ENCODE results near the gene SPATA16.
A peak's percentile ranks its signal among the peaks of the same experiment; 100 is the strongest.
"Not testable (repeated sequence)": the region's sequence is repeated elsewhere in the genome, so short reads cannot be mapped to it uniquely, and the experiment has no call there.

The SPATA16 gene

DNA sequence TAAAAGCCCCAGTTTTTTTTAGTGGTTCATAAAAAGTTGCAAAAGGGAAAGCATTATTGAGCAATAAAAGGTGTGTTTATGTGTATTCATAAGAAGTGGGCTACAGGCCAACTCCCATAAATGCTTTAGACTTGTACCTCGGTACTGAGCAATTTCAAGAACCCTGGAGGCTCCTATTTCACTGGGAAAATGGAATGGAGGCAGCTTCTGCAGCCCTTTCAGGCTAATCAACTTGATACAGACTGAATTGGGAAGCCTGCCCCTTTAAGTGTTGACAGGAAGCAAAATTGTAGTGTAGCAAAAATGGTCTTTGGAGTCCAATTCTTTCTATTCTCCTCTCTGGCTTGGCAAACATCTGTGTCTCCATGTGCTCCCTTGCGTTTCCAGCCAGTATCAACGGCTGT is 271.7 kb downstream of the SPATA16 start:
- Histone ChIP-seq H3K4me1 (ENCODE audit: insufficient read depth, low read length) (peaks cover under 1% of the 10 kb centered on the region; the same call in 1 of the 2 replicates), H3K9ac (ENCODE audit: low read depth, low read length) (no peak overlapping the region), H3K27ac (ENCODE audit: low read length) (no peak overlapping the region), H3K36me3 (ENCODE audit: insufficient read depth, low read depth, low read length) (no peaks in the 10 kb centered on the region), H3K4me3 (ENCODE audit: low read length) (no peak overlapping the region), H3K27me3 (ENCODE audit: insufficient read depth, low read length) (no peaks in the 10 kb centered on the region), H3K9me3 (ENCODE audit: insufficient read depth, low read depth, low read length) (no peaks in the 10 kb centered on the region)

DNA sequence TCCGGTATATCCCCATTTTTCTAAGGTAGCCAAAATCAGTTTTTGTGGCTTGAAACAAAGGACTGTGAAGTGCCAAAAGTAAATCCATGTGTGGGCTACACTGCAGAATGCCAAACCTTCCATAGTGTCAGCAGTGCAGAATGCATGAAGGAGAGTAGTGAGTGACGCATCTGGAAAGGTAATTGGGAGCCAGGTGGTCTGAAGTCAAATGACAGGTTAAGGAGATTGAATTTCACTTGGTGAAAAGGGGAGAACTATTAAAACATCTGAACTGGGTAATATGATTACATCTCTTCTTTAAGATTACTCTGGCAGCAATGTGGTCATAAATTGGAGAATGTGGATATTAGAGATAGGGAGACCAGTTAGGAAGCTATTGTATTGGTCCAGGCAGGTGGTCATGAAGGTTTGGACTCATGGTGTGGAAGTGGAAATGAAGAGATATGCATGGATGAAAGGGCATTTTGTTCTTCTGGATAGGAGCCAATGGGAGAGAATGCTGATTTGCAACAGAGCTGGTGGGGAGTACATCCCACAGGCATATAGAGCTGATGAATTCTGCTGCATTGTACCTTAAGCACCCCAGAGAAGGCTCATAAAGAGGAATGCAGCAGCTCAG is 272.3 kb downstream of the SPATA16 start:
- no peaks in the 10 kb centered on the region for H3K27me3 ChIP-seq (ENCODE audit: insufficient read depth, low read length)
- H3K36me3 ChIP-seq (ENCODE audit: insufficient read depth, low read depth, low read length), result no peaks in the 10 kb centered on the region
- H3K4me3 ChIP-seq (ENCODE audit: low read length), result no peak overlapping the region
- H3K27ac ChIP-seq (ENCODE audit: low read length), result no peak overlapping the region
- H3K9ac ChIP-seq (ENCODE audit: low read depth, low read length), result no peak overlapping the region
- no peaks in the 10 kb centered on the region for H3K9me3 ChIP-seq (ENCODE audit: insufficient read depth, low read depth, low read length)
- no peaks in the 10 kb centered on the region for H3K4me1 ChIP-seq (ENCODE audit: insufficient read depth, low read length)

DNA sequence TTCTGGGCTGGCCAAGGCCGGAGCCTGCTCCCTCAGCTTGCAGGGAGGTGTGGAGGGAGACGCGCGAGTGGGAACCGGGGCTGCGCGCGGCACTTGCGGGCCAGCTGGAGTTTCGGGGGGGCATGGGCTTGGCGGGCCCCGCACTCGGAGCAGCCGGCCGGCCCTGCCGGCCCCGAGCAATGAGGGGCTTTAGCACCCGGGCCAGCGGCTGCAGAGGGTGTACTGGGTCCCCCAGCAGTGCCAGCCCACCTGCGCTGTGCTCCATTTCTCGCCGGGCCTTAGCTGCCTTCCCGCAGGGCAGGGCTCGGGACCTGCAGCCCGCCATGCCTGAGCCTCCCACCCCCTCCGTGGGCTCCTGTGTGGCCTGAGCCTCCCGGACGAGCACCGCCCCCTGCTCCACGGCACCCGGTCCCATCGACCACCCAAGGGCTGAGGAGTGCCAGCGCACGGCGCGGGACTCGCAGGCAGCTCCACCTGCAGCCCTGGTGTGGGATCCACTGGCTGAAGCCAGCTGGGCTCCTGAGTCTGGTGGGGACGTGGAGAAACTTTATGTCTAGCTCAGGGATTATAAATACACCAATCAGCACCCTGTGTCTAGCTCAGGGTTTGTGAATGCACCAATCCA is 274.2 kb downstream of the SPATA16 start:
- not testable (repeated sequence) for H3K4me1 ChIP-seq (ENCODE audit: insufficient read depth, low read length); H3K36me3 ChIP-seq (ENCODE audit: insufficient read depth, low read depth, low read length); H3K27ac ChIP-seq (ENCODE audit: low read length); H3K9ac ChIP-seq (ENCODE audit: low read depth, low read length); H3K27me3 ChIP-seq (ENCODE audit: insufficient read depth, low read length); H3K9me3 ChIP-seq (ENCODE audit: insufficient read depth, low read depth, low read length); H3K4me3 ChIP-seq (ENCODE audit: low read length)

DNA sequence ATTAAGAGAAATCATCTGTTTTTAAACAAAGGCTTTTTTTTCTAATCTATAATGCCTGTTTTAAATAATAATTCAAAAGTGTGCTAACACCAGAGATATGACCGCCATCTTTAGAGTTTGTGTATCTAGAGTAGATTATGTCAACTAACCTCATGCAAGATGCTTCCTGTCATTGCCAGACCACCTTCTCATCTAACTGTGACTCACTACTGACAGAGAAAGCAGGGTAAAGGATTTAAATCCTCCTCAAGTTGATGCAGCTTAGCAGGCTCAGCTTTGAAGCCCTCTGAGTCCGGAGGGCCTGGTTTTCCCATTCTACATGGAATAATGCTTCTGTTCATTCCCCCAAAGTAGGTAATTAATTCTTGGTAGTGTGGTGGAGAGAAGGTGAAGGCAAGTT is 282.0 kb downstream of the SPATA16 start:
- Histone ChIP-seq H3K27me3 (ENCODE audit: insufficient read depth, low read length) (peaks cover 17% of the 10 kb centered on the region), H3K9ac (ENCODE audit: low read depth, low read length) (no peak overlapping the region), H3K27ac (ENCODE audit: low read length) (no peak overlapping the region)

GRCh38 chr3:172856795-172857742 is 284.0 kb downstream of the SPATA16 start:
- Histone ChIP-seq H3K4me3 (ENCODE audit: low read length) (no peak overlapping the region), H3K4me1 (ENCODE audit: insufficient read depth, low read length) (peaks cover 32% of the 10 kb centered on the region; the same call in 1 of the 2 replicates), H3K36me3 (ENCODE audit: insufficient read depth, low read depth, low read length) (no peaks in the 10 kb centered on the region), H3K9me3 (ENCODE audit: insufficient read depth, low read depth, low read length) (no peaks in the 10 kb centered on the region), H3K27me3 (ENCODE audit: insufficient read depth, low read length) (peaks cover 17% of the 10 kb centered on the region), H3K27ac (ENCODE audit: low read length) (no peak overlapping the region), H3K9ac (ENCODE audit: low read depth, low read length) (no peak overlapping the region)

More for the DNA sequence above, 282.0 kb downstream of the SPATA16 start:
- H3K4me1 ChIP-seq (ENCODE audit: insufficient read depth, low read length), result peaks cover 18% of the 10 kb centered on the region; the same call in 1 of the 2 replicates
- no peaks in the 10 kb centered on the region; the same call in 1 of the 2 replicates for H3K9me3 ChIP-seq (ENCODE audit: insufficient read depth, low read depth, low read length)
- no peak overlapping the region for H3K4me3 ChIP-seq (ENCODE audit: low read length)
- H3K36me3 ChIP-seq (ENCODE audit: insufficient read depth, low read depth, low read length), result no peaks in the 10 kb centered on the region

GRCh38 chr3:172855037-172855436 is 286.0 kb downstream of the SPATA16 start:
- Histone ChIP-seq H3K27ac (ENCODE audit: low read length) (no peak overlapping the region), H3K36me3 (ENCODE audit: insufficient read depth, low read depth, low read length) (no peaks in the 10 kb centered on the region), H3K9ac (ENCODE audit: low read depth, low read length) (no peak overlapping the region), H3K4me3 (ENCODE audit: low read length) (peak overlapping the region; percentile 41; the same call in 1 of the 2 replicates), H3K9me3 (ENCODE audit: insufficient read depth, low read depth, low read length) (no peaks in the 10 kb centered on the region), H3K4me1 (ENCODE audit: insufficient read depth, low read length) (peaks cover 29% of the 10 kb centered on the region; the same call in 1 of the 2 replicates), H3K27me3 (ENCODE audit: insufficient read depth, low read length) (peaks cover 17% of the 10 kb centered on the region)

- peak overlapping the region; percentile 17; the same call in 1 of the 2 replicates for H3K9ac ChIP-seq (ENCODE audit: low read depth, low read length)
- H3K4me1 ChIP-seq (ENCODE audit: insufficient read depth, low read length), result peaks cover 29% of the 10 kb centered on the region; the same call in 1 of the 2 replicates
- peaks cover 17% of the 10 kb centered on the region for H3K27me3 ChIP-seq (ENCODE audit: insufficient read depth, low read length)
- H3K9me3 ChIP-seq (ENCODE audit: insufficient read depth, low read depth, low read length), result no peaks in the 10 kb centered on the region
- peak overlapping the region; percentile 41; the same call in 1 of the 2 replicates for H3K4me3 ChIP-seq (ENCODE audit: low read length)
- H3K27ac ChIP-seq (ENCODE audit: low read length), result peak overlapping the region; percentile 9
- H3K36me3 ChIP-seq (ENCODE audit: insufficient read depth, low read depth, low read length), result no peaks in the 10 kb centered on the region
Measured at GRCh38 chr3:172853921-172854666, 286.9 kb downstream of the SPATA16 start.

GRCh38 chr3:172853005-172853404 is 288.0 kb downstream of the SPATA16 start:
- Histone ChIP-seq H3K27ac (ENCODE audit: low read length) (no peak overlapping the region), H3K36me3 (ENCODE audit: insufficient read depth, low read depth, low read length) (no peaks in the 10 kb centered on the region), H3K9me3 (ENCODE audit: insufficient read depth, low read depth, low read length) (no peaks in the 10 kb centered on the region), H3K9ac (ENCODE audit: low read depth, low read length) (no peak overlapping the region), H3K4me3 (ENCODE audit: low read length) (0 out of 2 replicates have a peak overlapping the region, but pooled peaks have one; percentile 41), H3K4me1 (ENCODE audit: insufficient read depth, low read length) (peaks cover 29% of the 10 kb centered on the region; the same call in 1 of the 2 replicates), H3K27me3 (ENCODE audit: insufficient read depth, low read length) (peaks cover 17% of the 10 kb centered on the region)

- H3K27me3 ChIP-seq (ENCODE audit: insufficient read depth, low read length), result no peaks in the 10 kb centered on the region
- H3K4me3 ChIP-seq (ENCODE audit: low read length), result no peak overlapping the region
- H3K9me3 ChIP-seq (ENCODE audit: insufficient read depth, low read depth, low read length), result no peaks in the 10 kb centered on the region
- no peak overlapping the region for H3K27ac ChIP-seq (ENCODE audit: low read length)
- H3K36me3 ChIP-seq (ENCODE audit: insufficient read depth, low read depth, low read length), result no peaks in the 10 kb centered on the region
- H3K4me1 ChIP-seq (ENCODE audit: insufficient read depth, low read length), result peaks cover 12% of the 10 kb centered on the region
- H3K9ac ChIP-seq (ENCODE audit: low read depth, low read length), result no peak overlapping the region
Measured at GRCh38 chr3:172848910-172849309, 292.1 kb downstream of the SPATA16 start.

DNA sequence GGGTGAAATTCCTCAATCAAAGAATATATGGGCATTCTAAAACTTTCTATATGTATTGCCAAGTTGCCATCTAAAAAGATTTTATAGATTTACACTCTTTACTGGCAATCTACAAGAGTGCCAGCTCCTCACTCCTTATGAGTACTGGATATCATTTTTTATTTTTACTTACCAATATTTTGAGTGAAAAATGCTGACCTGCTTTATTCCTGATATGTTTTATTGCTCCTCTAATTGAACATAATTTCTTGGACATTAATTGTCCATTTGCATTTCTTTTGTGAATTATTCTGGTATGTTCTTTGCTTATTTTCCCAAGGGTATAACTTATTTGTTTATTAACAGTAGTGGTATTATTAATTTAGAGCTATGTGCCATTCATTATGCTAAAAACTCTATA is 293.7 kb downstream of the SPATA16 start:
- no peaks in the 10 kb centered on the region; the same call in 1 of the 2 replicates for H3K4me1 ChIP-seq (ENCODE audit: insufficient read depth, low read length)
- H3K27me3 ChIP-seq (ENCODE audit: insufficient read depth, low read length), result no peaks in the 10 kb centered on the region
- no peak overlapping the region for H3K27ac ChIP-seq (ENCODE audit: low read length)
- no peaks in the 10 kb centered on the region for H3K9me3 ChIP-seq (ENCODE audit: insufficient read depth, low read depth, low read length)
- H3K4me3 ChIP-seq (ENCODE audit: low read length), result no peak overlapping the region
- no peaks in the 10 kb centered on the region for H3K36me3 ChIP-seq (ENCODE audit: insufficient read depth, low read depth, low read length)
- no peak overlapping the region for H3K9ac ChIP-seq (ENCODE audit: low read depth, low read length)

DNA sequence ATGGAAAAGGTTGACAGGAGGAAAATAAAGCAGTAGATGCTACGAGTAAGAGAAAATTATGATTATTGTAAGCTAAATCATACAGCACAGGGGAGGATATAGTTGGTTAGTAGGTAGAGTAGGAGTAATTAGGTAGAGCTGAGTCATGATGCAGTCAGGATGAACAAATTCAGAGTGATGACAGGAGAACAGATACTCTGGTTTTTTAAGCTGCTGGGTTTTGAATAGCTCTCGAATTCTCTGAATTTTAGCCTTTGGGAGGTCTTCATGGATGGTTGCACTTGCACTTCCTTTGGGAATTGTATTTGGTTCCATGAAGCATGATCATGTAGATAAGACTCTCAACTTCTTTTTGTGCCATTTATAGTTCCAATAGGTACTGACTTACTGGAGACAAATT is 294.3 kb downstream of the SPATA16 start:
- no peaks in the 10 kb centered on the region for H3K36me3 ChIP-seq (ENCODE audit: insufficient read depth, low read depth, low read length)
- no peaks in the 10 kb centered on the region for H3K9me3 ChIP-seq (ENCODE audit: insufficient read depth, low read depth, low read length)
- no peaks in the 10 kb centered on the region for H3K27me3 ChIP-seq (ENCODE audit: insufficient read depth, low read length)
- no peak overlapping the region for H3K27ac ChIP-seq (ENCODE audit: low read length)
- H3K4me3 ChIP-seq (ENCODE audit: low read length), result no peak overlapping the region
- no peaks in the 10 kb centered on the region; the same call in 1 of the 2 replicates for H3K4me1 ChIP-seq (ENCODE audit: insufficient read depth, low read length)
- no peak overlapping the region for H3K9ac ChIP-seq (ENCODE audit: low read depth, low read length)
